RWPE2 (cell line): ENCODE results near the gene PCBP1.

ENCODE experiments used
- ATAC-seq: fragments of 200-7000 bp; cut with Tn5 transposase; 3 replicates; pipeline ENCODE4 v1.9.1; 2021; ENCODE audit warnings: low read depth
- DNase-seq: peaks from one replicate; pipeline ENCODE4 v3.0.0-alpha.2; 2020; ENCODE audit warnings: low spot score
- H3K27ac ChIP-seq: fragments of 450-650 bp; 2 replicates; pipeline ENCODE4 v1.5.1; 2017; ENCODE audit warnings: mild to moderate bottlenecking; ENCODE audit not compliant: poor library complexity, severe bottlenecking
- H3K27me3 ChIP-seq: fragments of 250-450 bp; sonication (Bioruptor Pico); 2 replicates; pipeline ENCODE4 v1.5.1; 2021; ENCODE audit warnings: mild to moderate bottlenecking, moderate library complexity; ENCODE audit not compliant: insufficient read depth, poor library complexity, severe bottlenecking
- H3K36me3 ChIP-seq: fragments of 250-450 bp; sonication (Bioruptor Pico); 2 replicates; pipeline ENCODE4 v1.5.1; 2020; ENCODE audit warnings: low read depth, mild to moderate bottlenecking, moderate library complexity
- H3K4me1 ChIP-seq: fragments of 250-450 bp; sonication (Bioruptor Pico); 2 replicates; pipeline ENCODE4 v1.5.1; 2021; ENCODE audit warnings: mild to moderate bottlenecking, moderate library complexity; ENCODE audit not compliant: insufficient read depth, poor library complexity, severe bottlenecking
- H3K4me3 ChIP-seq: fragments of 250-450 bp; sonication (Bioruptor Pico); 2 replicates; pipeline ENCODE4 v1.5.1; 2021; ENCODE audit warnings: mild to moderate bottlenecking, moderate library complexity; ENCODE audit not compliant: severe bottlenecking
- H3K9me3 ChIP-seq: fragments of 250-450 bp; sonication (Bioruptor Pico); 2 replicates; pipeline ENCODE4 v1.5.1; 2021; ENCODE audit warnings: mild to moderate bottlenecking, moderate library complexity; ENCODE audit not compliant: severe bottlenecking
- CTCF ChIP-seq: fragments of 450-650 bp; IDR thresholded peaks from one replicate; pipeline ENCODE4 v1.5.1; 2017; ENCODE audit warnings: mild to moderate bottlenecking, moderate library complexity; ENCODE audit not compliant: poor library complexity, severe bottlenecking

The PCBP1 gene

GRCh38 chr2:70113359-70114070, 26.2 kb downstream of the PCBP1 start:
- H3K36me3 ChIP-seq = no peaks in the 10 kb centered on the region
- no peak overlapping the region for H3K4me3 ChIP-seq
- H3K9me3 ChIP-seq = no peaks in the 10 kb centered on the region
- ATAC-seq (no peak), DNase-seq (no peak)
- peaks cover 5% of the 10 kb centered on the region for H3K4me1 ChIP-seq
- TF ChIP-seq CTCF = no peak
- H3K27me3 ChIP-seq = no peaks in the 10 kb centered on the region
- H3K27ac ChIP-seq = no peak overlapping the region

- Histone ChIP-seq H3K4me3 (no peak overlapping the region), H3K4me1 (no peaks in the 10 kb centered on the region), H3K36me3 (no peaks in the 10 kb centered on the region), H3K9me3 (no peaks in the 10 kb centered on the region), H3K27me3 (no peaks in the 10 kb centered on the region), H3K27ac (no peak overlapping the region)
- TF ChIP-seq CTCF = no peak
- DNase-seq = no peak
- no peak for ATAC-seq
These were observed 28.6 kb downstream of the PCBP1 start for GRCh38 chr2:70115646-70116442.

GRCh38 chr2:70116936-70117552, 29.8 kb downstream of the PCBP1 start:
- H3K4me1 ChIP-seq = no peaks in the 10 kb centered on the region
- no peak for TF ChIP-seq CTCF
- H3K4me3 ChIP-seq = no peak overlapping the region
- no peaks in the 10 kb centered on the region for H3K9me3 ChIP-seq
- ATAC-seq = no peak
- no peaks in the 10 kb centered on the region for H3K27me3 ChIP-seq
- H3K27ac ChIP-seq = no peak overlapping the region
- H3K36me3 ChIP-seq = no peaks in the 10 kb centered on the region
- no peak for DNase-seq

GRCh38 chr2:70118798-70119454, 31.6 kb downstream of the PCBP1 start:
- DNase-seq (no peak), ATAC-seq (no peak)
- no peaks in the 10 kb centered on the region for H3K36me3 ChIP-seq
- no peaks in the 10 kb centered on the region for H3K9me3 ChIP-seq
- no peaks in the 10 kb centered on the region for H3K4me1 ChIP-seq
- TF ChIP-seq CTCF = no peak
- no peaks in the 10 kb centered on the region for H3K27me3 ChIP-seq
- H3K4me3 ChIP-seq = no peak overlapping the region
- no peak overlapping the region for H3K27ac ChIP-seq
